HG02759 (cell line): Measurements from ENCODE around the gene CEMP1.

Experiments
- ATAC-seq: cut with Tn5 transposase; IDR thresholded peaks from one replicate; pipeline ENCODE4 v1.9.1; 2021; ENCODE audit warnings: mild to moderate bottlenecking, moderate library complexity; ENCODE audit not compliant: unreplicated experiment

CEMP1 gene

GRCh38 chr16:2487517-2487842, 43.7 kb downstream of the CEMP1 start:
- no peak for ATAC-seq

- peak; percentile 81 for ATAC-seq
These were observed 44.3 kb downstream of the CEMP1 start for GRCh38 chr16:2486645-2487516.

- ATAC-seq = no peak
These were observed 45.2 kb downstream of the CEMP1 start for GRCh38 chr16:2485811-2486507.

GRCh38 chr16:2484898-2485508, 46.2 kb downstream of the CEMP1 start:
- no peak for ATAC-seq

GRCh38 chr16:2483939-2484897, 47.0 kb downstream of the CEMP1 start:
- ATAC-seq = no peak

- no peak for ATAC-seq
These were observed 48.3 kb downstream of the CEMP1 start for GRCh38 chr16:2482708-2483534.

GRCh38 chr16:2482249-2482648, 49.0 kb downstream of the CEMP1 start:
- ATAC-seq = no peak

- no peak for ATAC-seq
These were observed 49.5 kb downstream of the CEMP1 start for GRCh38 chr16:2481676-2482075.

GRCh38 chr16:2480948-2481347, 50.3 kb downstream of the CEMP1 start:
- ATAC-seq = no peak
